Parathyroid adenoma (tissue), 2 donors: ENCODE measurements around the gene VSTM2L.

Experiments used
- H2AFZ ChIP-seq: fragments of 300-600 bp; sonication (generic); one replicate; pipeline ENCODE4 v1.7.0; 2017; ENCODE audit warnings: antibody characterized with exemption, mild to moderate bottlenecking
- H3K27ac ChIP-seq: fragments of 300-600 bp; sonication (generic); one replicate; pipeline ENCODE4 v1.7.0; 2017
- H3K27me3 ChIP-seq: fragments of 300-600 bp; sonication (generic); one replicate; pipeline ENCODE4 v1.7.0; 2017; ENCODE audit warnings: low read length; ENCODE audit not compliant: control insufficient read depth, insufficient read depth
- H3K36me3 ChIP-seq: fragments of 300-600 bp; sonication (generic); one replicate; pipeline ENCODE4 v1.7.0; 2017; ENCODE audit warnings: low read length; ENCODE audit not compliant: control insufficient read depth, insufficient read depth
- H3K4me1 ChIP-seq: fragments of 300-600 bp; sonication (generic); one replicate; pipeline ENCODE4 v1.7.0; 2017; ENCODE audit warnings: control low read depth
- H3K4me2 ChIP-seq: fragments of 300-600 bp; sonication (generic); one replicate; pipeline ENCODE4 v1.7.0; 2017; ENCODE audit warnings: low read length
- H3K4me3 ChIP-seq: fragments of 300-600 bp; sonication (generic); one replicate; pipeline ENCODE4 v1.7.0; 2017; ENCODE audit warnings: low read depth, low read length
- H3K79me2 ChIP-seq: fragments of 300-600 bp; sonication (generic); one replicate; pipeline ENCODE4 v1.7.0; 2017; ENCODE audit warnings: control low read depth
- H3K9ac ChIP-seq: fragments of 300-600 bp; sonication (generic); one replicate; pipeline ENCODE4 v1.7.0; 2017; ENCODE audit warnings: mild to moderate bottlenecking
- H3K9me3 ChIP-seq: fragments of 300-600 bp; sonication (generic); one replicate; pipeline ENCODE4 v1.7.0; 2017; ENCODE audit warnings: low read length; ENCODE audit not compliant: control insufficient read depth
- TF ChIP-seq, protein P1 (sequence below): fragments of 300-600 bp; sonication (generic); IDR thresholded peaks from one replicate; pipeline ENCODE4 v1.7.0; 2017; ENCODE audit warnings: antibody characterized with exemption, mild to moderate bottlenecking
- donor health status: primary hyperparathyroidism.

The VSTM2L gene

DNA sequence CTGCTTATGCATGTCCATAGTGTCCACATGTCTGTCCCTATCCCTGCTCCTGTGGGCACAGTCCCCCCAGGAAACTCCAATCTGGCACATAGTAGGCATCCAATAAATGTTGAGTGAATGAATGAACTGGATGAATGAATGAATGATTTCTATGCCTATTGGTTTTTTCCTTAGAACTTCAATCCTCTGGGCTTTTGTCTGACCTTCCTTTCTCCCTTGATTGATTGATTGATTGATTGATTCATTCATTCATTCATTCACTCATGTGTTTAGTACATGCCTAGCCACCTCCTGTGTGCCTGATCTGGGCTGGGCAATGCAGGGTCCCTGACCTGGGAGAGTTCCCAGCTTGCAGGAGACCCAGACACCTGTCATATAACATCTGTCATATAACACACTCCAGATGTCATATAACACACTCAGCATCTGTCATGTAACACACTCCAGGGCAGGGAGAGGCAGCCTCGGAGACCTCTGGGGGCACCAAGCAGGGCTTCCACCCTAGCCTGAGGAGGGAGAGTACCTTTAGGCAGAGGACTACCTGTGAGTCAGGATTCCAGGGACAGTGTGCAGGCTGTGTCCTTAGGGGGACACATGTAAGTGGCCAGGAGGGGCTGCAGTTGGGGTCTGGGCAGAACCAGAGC is 17.9 kb downstream of the VSTM2L start:
- H3K27me3 ChIP-seq, result no peaks in the 10 kb centered on the region

DNA sequence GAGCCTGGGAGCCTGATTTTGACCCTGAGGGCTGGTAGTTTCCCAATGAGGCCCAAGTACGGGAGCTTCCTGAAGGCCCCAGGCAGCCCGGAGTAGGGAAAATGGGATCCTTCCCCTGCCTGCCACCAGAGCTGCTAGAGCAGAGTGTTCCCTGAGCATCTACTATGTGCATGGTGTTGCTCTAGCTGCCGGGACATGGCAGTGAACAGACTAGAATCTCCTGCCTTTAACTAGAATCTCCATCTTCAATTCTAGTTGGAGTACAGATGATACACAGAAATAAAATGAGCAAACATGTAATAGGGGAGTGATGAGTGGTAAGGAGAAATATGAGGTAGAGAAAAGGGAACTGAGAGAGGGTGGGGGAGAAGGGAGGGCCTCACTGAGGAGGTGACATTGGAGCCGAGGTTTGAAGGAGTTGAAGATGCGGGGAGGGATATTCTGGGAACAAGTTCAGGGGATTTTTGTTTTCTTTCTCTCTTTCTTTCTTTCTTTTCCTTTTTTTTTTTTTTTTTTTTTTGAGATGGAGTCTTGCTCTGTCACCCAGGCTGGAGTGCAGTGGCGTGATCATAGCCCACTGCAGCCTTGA is 18.5 kb downstream of the VSTM2L start:
- Histone ChIP-seq H3K36me3 (no peaks in the 10 kb centered on the region), H3K4me1 (no peaks in the 10 kb centered on the region), H3K79me2 (no peaks in the 10 kb centered on the region), H3K4me2 (no peak overlapping the region), H3K4me3 (no peak overlapping the region), H3K27ac (no peak overlapping the region), H2AFZ (no peak overlapping the region), H3K27me3 (no peaks in the 10 kb centered on the region), H3K9ac (no peak overlapping the region), H3K9me3 (no peaks in the 10 kb centered on the region)
- TF ChIP-seq, protein P1, sequence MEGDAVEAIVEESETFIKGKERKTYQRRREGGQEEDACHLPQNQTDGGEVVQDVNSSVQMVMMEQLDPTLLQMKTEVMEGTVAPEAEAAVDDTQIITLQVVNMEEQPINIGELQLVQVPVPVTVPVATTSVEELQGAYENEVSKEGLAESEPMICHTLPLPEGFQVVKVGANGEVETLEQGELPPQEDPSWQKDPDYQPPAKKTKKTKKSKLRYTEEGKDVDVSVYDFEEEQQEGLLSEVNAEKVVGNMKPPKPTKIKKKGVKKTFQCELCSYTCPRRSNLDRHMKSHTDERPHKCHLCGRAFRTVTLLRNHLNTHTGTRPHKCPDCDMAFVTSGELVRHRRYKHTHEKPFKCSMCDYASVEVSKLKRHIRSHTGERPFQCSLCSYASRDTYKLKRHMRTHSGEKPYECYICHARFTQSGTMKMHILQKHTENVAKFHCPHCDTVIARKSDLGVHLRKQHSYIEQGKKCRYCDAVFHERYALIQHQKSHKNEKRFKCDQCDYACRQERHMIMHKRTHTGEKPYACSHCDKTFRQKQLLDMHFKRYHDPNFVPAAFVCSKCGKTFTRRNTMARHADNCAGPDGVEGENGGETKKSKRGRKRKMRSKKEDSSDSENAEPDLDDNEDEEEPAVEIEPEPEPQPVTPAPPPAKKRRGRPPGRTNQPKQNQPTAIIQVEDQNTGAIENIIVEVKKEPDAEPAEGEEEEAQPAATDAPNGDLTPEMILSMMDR, result no peak

More for the DNA sequence above, 17.9 kb downstream of the VSTM2L start:
- Histone ChIP-seq H2AFZ (no peak overlapping the region), H3K9ac (no peak overlapping the region), H3K27ac (no peak overlapping the region), H3K4me2 (no peak overlapping the region), H3K4me1 (no peaks in the 10 kb centered on the region), H3K4me3 (no peak overlapping the region), H3K79me2 (no peaks in the 10 kb centered on the region), H3K9me3 (no peaks in the 10 kb centered on the region), H3K36me3 (no peaks in the 10 kb centered on the region)
- TF ChIP-seq, protein P1, result no peak

DNA sequence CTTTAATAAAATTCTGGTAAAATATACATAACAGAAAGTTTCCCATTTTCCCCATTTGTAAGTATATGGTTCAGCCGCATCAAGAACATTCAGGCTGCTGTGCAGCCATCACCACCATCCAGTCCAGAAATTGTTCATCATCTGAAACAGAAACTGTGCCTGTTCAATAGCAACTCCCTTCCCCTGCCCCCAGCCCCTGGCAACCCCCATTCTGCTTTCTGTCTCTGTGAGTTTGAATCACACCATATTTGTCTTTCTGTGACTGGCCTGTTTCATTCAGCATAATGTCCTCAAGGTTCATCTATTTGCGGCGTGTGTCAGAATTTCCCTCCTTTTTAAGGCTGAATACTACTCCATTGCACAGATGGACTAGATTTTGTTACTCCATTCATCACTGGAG is 19.1 kb downstream of the VSTM2L start:
- Histone ChIP-seq H3K27ac (no peak overlapping the region), H3K36me3 (no peaks in the 10 kb centered on the region), H2AFZ (no peak overlapping the region), H3K4me2 (no peak overlapping the region), H3K9ac (no peak overlapping the region), H3K4me3 (no peak overlapping the region), H3K79me2 (no peaks in the 10 kb centered on the region), H3K4me1 (no peaks in the 10 kb centered on the region), H3K27me3 (no peaks in the 10 kb centered on the region), H3K9me3 (no peaks in the 10 kb centered on the region)
- TF ChIP-seq, protein P1, result no peak

DNA sequence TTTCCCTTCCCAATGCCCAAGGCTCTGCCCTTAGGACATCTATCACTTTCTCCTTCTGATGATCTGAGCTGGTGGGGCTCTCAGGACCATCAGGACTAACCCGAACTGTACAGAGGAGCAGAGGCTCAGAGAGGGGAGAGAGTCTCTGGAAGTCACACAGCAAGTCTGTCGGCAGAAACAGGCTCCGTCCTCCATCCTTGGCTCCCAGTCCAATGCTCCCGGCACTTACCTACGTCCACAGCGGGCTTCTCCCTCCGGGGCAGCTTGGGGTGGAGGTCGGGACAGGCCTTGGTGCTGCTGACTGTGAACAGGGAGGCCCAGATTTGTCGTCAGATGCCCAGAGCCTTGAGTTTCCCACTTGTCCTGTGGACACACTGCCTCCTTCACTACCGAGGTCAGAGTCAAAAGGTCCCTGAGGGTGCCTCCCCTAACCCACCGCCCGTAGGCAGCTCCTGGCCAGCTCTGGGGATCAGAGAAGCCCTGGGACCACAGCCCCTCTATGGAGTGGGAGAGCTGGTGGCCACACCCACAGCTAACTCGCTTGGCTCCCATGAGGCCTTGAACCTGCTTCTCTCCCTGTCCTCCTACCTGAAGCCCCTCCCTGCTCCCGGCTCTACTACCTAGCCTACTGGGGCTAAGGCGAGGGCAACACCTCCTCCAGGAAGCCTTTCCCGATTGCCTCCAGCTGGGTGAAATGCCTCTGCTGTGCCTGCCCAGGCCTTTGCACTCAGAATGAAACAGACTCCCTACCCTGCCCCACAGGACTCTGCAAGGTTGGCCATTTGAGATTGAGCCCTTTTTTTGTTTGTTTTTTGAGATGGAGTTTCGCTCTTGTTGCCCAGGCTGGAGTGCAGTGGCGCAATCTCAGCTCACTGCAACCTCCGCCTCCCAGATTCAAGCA is 22.6 kb downstream of the VSTM2L start:
- Histone ChIP-seq H3K27me3 (no peaks in the 10 kb centered on the region), H3K9ac (no peak overlapping the region), H3K4me3 (no peak overlapping the region), H3K27ac (no peak overlapping the region), H3K9me3 (no peaks in the 10 kb centered on the region), H2AFZ (no peak overlapping the region), H3K36me3 (no peaks in the 10 kb centered on the region), H3K4me1 (no peaks in the 10 kb centered on the region), H3K4me2 (no peak overlapping the region), H3K79me2 (no peaks in the 10 kb centered on the region)
- TF ChIP-seq, protein P1, result no peak
